Measurements from ENCODE around the gene ALK. TPM values are rescaled to one million over a fixed set of nuclear protein-coding genes. Genes with fewer than 3 reads are reported as not detected.
A peak's percentile ranks its signal among the peaks of the same experiment; 100 is the strongest.

The ALK gene
- total and polyA plus RNA-seq, 7 experiments from 2014 or later: 0.13 TPM; not detected in 6

DNA sequence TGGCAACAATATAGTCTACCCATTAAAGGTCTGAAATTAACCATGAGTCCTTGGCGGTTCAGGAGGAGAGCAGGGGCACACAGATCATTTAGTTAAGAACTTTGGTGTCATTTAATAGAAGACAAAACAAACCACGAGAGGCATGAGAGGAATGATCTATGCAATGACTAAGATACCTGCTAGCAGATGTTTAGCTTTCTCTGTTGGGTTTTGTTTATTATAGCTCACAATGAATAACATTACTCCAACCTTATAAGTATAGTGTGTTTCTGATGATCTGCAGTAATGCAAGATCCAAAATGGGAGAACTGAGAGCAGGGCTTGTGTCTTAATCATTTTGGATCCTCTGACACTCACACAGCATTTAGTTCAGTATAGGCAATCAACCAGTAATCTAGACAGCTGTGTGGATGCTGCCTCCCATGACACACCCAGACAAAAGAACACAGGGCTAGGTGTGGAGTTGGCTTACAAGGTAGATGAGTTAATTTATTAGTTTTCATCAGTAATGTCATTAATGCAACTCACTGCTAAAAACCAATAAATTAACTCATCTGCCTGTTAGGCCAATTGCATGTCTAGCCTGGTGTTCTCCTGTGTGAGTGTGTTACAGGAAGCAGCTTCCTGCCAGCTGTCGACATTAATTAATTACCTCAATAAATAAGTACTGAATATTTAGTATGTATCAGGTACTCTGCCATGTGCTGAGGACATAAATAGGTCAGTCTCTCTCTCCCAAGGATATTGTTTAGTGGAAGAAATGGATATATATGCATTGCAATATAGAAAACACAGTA lies 713.8 kb downstream of the ALK start:
- H3K27ac ChIP-seq (ENCODE audit: low read depth, low read length): no peak overlapping the region
- peaks cover 0 to 31% (median 7%) of the 10 kb centered on the region in 5 donors for H3K36me3 Mint-ChIP-seq
- H3K4me1 Mint-ChIP-seq: peaks cover 0 to 1% (median 0%) of the 10 kb centered on the region in 7 donors
- no peaks in the 10 kb centered on the region for H3K4me1 ChIP-seq (ENCODE audit: control insufficient read depth in 2 of 2, insufficient read depth in 2 of 2, low read length in 2 of 2)
- ATAC-seq (no peak), DNase-seq (no peak)
- peak overlapping the region in 1 of 9 donors; percentile 30 for H3K27ac Mint-ChIP-seq
- H3K9me3 Mint-ChIP-seq: no peaks in the 10 kb centered on the region
- H3K27me3 Mint-ChIP-seq: no peaks in the 10 kb centered on the region
- no peak overlapping the region for H3K4me3 ChIP-seq (ENCODE audit: low read length)
- intact Hi-C loops (cut with micrococcal nuclease): no loop called here
- H3K4me3 Mint-ChIP-seq: no peak overlapping the region
- no peaks in the 10 kb centered on the region for H3K36me3 ChIP-seq (ENCODE audit: control insufficient read depth in 2 of 3, insufficient read depth in 3 of 3, low read length in 3 of 3)
- H3K9me3 ChIP-seq (ENCODE audit: control insufficient read depth in 2 of 3, low read length in 3 of 3): no peaks in the 10 kb centered on the region
- no peaks in the 10 kb centered on the region for H3K27me3 ChIP-seq (ENCODE audit: control insufficient read depth in 2 of 2, insufficient read depth in 2 of 2, low read length in 2 of 2)
- ChIA-PET CTCF (no interaction called here), POLR2A (no interaction called here)

- CTCF ChIA-PET: no interaction called here
- H3K4me3 Mint-ChIP-seq: no peak overlapping the region
- no peak overlapping the region for H3K4me3 ChIP-seq (ENCODE audit: low read length)
- H3K27ac ChIP-seq (ENCODE audit: low read depth, low read length): no peak overlapping the region
- DNase-seq: no peak
- H3K27me3 ChIP-seq (ENCODE audit: control insufficient read depth in 2 of 2, insufficient read depth in 2 of 2, low read length in 2 of 2): no peaks in the 10 kb centered on the region
- ATAC-seq: no peak
- peak overlapping the region in 1 of 9 donors; percentile 30 for H3K27ac Mint-ChIP-seq
- no peaks in the 10 kb centered on the region for H3K36me3 ChIP-seq (ENCODE audit: control insufficient read depth in 2 of 3, insufficient read depth in 3 of 3, low read length in 3 of 3)
- POLR2A ChIA-PET: no interaction called here
- no peaks in the 10 kb centered on the region for H3K4me1 ChIP-seq (ENCODE audit: control insufficient read depth in 2 of 2, insufficient read depth in 2 of 2, low read length in 2 of 2)
- no peaks in the 10 kb centered on the region for H3K9me3 Mint-ChIP-seq
- peaks cover 0 to 37% (median 7%) of the 10 kb centered on the region in 5 donors for H3K36me3 Mint-ChIP-seq
- intact Hi-C loops (cut with micrococcal nuclease): no loop called here
- peaks cover 0 to 1% (median 0%) of the 10 kb centered on the region in 7 donors for H3K4me1 Mint-ChIP-seq
- no peaks in the 10 kb centered on the region for H3K27me3 Mint-ChIP-seq
- no peaks in the 10 kb centered on the region for H3K9me3 ChIP-seq (ENCODE audit: control insufficient read depth in 2 of 3, low read length in 3 of 3)
These were observed 714.4 kb downstream of the ALK start for GRCh38 chr2:29206941-29207340.

GRCh38 chr2:29202819-29203495 lies 718.4 kb downstream of the ALK start:
- Histone ChIP-seq H3K27me3 (ENCODE audit: control insufficient read depth in 2 of 2, insufficient read depth in 2 of 2, low read length in 2 of 2) (no peaks in the 10 kb centered on the region), H3K27ac (ENCODE audit: low read depth, low read length) (no peak overlapping the region)
- H3K9me3 Mint-ChIP-seq: no peaks in the 10 kb centered on the region

DNA sequence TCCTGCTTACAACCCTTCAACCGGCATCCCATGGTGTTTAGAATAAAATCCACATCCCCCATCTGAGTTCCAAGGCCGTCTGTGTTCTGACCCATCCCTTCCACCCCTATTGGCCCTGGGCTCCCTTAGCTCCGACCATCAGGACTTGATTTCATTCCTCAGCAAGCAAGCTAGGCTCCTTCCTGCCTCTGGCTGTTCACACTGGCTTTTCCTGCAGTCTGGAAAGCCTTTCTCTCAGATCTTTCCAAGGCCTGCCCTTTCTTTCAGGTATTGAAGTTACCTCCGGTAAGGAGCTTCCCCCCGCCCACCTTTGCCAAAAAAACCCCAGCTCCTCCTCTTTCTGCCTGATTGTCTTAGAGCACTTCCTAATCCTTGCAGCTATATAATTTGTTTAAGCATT lies 719.4 kb downstream of the ALK start:
- Histone ChIP-seq H3K27me3 (ENCODE audit: control insufficient read depth in 2 of 2, insufficient read depth in 2 of 2, low read length in 2 of 2) (no peaks in the 10 kb centered on the region), H3K27ac (ENCODE audit: low read depth, low read length) (no peak overlapping the region), H3K36me3 (ENCODE audit: control insufficient read depth in 2 of 3, insufficient read depth in 3 of 3, low read length in 3 of 3) (no peaks in the 10 kb centered on the region), H3K4me1 (ENCODE audit: control insufficient read depth in 2 of 2, insufficient read depth in 2 of 2, low read length in 2 of 2) (no peaks in the 10 kb centered on the region), H3K4me3 (ENCODE audit: low read length) (no peak overlapping the region), H3K9me3 (ENCODE audit: control insufficient read depth in 2 of 3, low read length in 3 of 3) (no peaks in the 10 kb centered on the region)
- ChIA-PET CTCF (no interaction called here), POLR2A (no interaction called here)
- H3K27me3 Mint-ChIP-seq: no peaks in the 10 kb centered on the region
- no peaks in the 10 kb centered on the region for H3K9me3 Mint-ChIP-seq
- H3K4me3 Mint-ChIP-seq: no peak overlapping the region
- H3K36me3 Mint-ChIP-seq: peaks cover 0 to 36% (median under 1%) of the 10 kb centered on the region in 5 donors
- peaks cover 0 to 4% (median 0%) of the 10 kb centered on the region in 7 donors for H3K4me1 Mint-ChIP-seq
- intact Hi-C loops (cut with micrococcal nuclease): no loop called here
- ATAC-seq (no peak), DNase-seq (no peak)
- peak overlapping the region in 1 of 9 donors; percentile 54 for H3K27ac Mint-ChIP-seq

More at GRCh38 chr2:29202819-29203495, 718.4 kb downstream of the ALK start:
- H3K9me3 ChIP-seq (ENCODE audit: control insufficient read depth in 2 of 3, low read length in 3 of 3): no peaks in the 10 kb centered on the region
- no peak for ATAC-seq
- H3K27me3 Mint-ChIP-seq: no peaks in the 10 kb centered on the region
- no peak overlapping the region for H3K4me3 Mint-ChIP-seq
- H3K36me3 ChIP-seq (ENCODE audit: control insufficient read depth in 2 of 3, insufficient read depth in 3 of 3, low read length in 3 of 3): no peaks in the 10 kb centered on the region
- intact Hi-C loops (cut with micrococcal nuclease): no loop called here
- H3K27ac Mint-ChIP-seq: no peak overlapping the region
- H3K4me1 Mint-ChIP-seq: peaks cover 0 to 4% (median 0%) of the 10 kb centered on the region in 7 donors
- DNase-seq: no peak
- H3K4me3 ChIP-seq (ENCODE audit: low read length): no peak overlapping the region
- peaks cover 0 to 42% (median 1%) of the 10 kb centered on the region in 5 donors for H3K36me3 Mint-ChIP-seq
- POLR2A ChIA-PET: no interaction called here
- no peaks in the 10 kb centered on the region for H3K4me1 ChIP-seq (ENCODE audit: control insufficient read depth in 2 of 2, insufficient read depth in 2 of 2, low read length in 2 of 2)
- CTCF ChIA-PET: no interaction called here

- Mint-ChIP-seq H3K27ac (peak overlapping the region in 1 of 9 donors; percentile 67), H3K27me3 (no peaks in the 10 kb centered on the region), H3K4me1 (peaks cover 0 to 9% (median 5%) of the 10 kb centered on the region in 7 donors), H3K36me3 (peaks cover 0 to 22% (median 1%) of the 10 kb centered on the region in 5 donors), H3K4me3 (no peak overlapping the region), H3K9me3 (no peaks in the 10 kb centered on the region)
- H3K4me3 ChIP-seq (ENCODE audit: low read length): no peak overlapping the region
- no peaks in the 10 kb centered on the region for H3K27me3 ChIP-seq (ENCODE audit: control insufficient read depth in 2 of 2, insufficient read depth in 2 of 2, low read length in 2 of 2)
- H3K27ac ChIP-seq (ENCODE audit: low read depth, low read length): no peak overlapping the region
- DNase-seq (peak; percentile 46 to 86 (median 73)), ATAC-seq (peak; percentile 96)
- no peaks in the 10 kb centered on the region for H3K9me3 ChIP-seq (ENCODE audit: control insufficient read depth in 2 of 3, low read length in 3 of 3)
- CTCF ChIA-PET: interaction anchor here (0.6 to 1.5 kb wide), 4 partner anchors 236 to 378 kb away, joined by 3 to 5 read pairs (median 3); no protein-coding TSS in a partner anchor
- no peaks in the 10 kb centered on the region for H3K4me1 ChIP-seq (ENCODE audit: control insufficient read depth in 2 of 2, insufficient read depth in 2 of 2, low read length in 2 of 2)
- H3K36me3 ChIP-seq (ENCODE audit: control insufficient read depth in 2 of 3, insufficient read depth in 3 of 3, low read length in 3 of 3): peaks cover 0 to 1% (median 0%) of the 10 kb centered on the region in 3 experiments
- POLR2A ChIA-PET: no interaction called here
- intact Hi-C loops (cut with micrococcal nuclease): loop anchor here (1.0 to 5.0 kb wide), 5 partner anchors 182 to 630 kb away; no protein-coding TSS in a partner anchor
These were observed 724.3 kb downstream of the ALK start for GRCh38 chr2:29196792-29197788.

DNA sequence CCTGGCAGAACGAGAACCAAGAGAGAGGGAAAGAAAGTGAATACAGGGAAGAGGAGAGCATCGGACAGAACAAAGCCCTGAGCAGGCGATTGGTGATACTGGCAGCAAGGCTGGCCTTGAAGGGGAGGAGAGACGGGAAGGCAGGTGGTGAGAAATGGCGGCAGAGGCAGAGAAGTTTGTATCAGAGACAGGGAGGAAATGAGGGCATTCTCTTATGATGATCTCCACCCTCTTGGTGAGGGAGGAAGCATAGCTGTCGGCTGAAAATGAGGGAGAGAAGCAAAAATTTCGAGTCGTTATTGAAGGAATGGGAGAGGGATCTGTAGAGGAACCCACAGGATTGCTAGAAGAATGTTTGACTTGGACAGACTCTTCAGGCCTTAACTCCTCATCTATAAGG lies 725.6 kb downstream of the ALK start:
- Mint-ChIP-seq H3K27me3 (no peaks in the 10 kb centered on the region), H3K36me3 (peaks cover 0 to 13% (median 0%) of the 10 kb centered on the region in 5 donors), H3K4me1 (peaks cover 0 to 9% (median 5%) of the 10 kb centered on the region in 7 donors), H3K4me3 (peak overlapping the region in 1 of 10 donors; percentile 27), H3K27ac (peak overlapping the region in 2 of 9 donors; percentile 33 to 35), H3K9me3 (no peaks in the 10 kb centered on the region)
- Histone ChIP-seq H3K27me3 (ENCODE audit: control insufficient read depth in 2 of 2, insufficient read depth in 2 of 2, low read length in 2 of 2) (no peaks in the 10 kb centered on the region), H3K4me1 (ENCODE audit: control insufficient read depth in 2 of 2, insufficient read depth in 2 of 2, low read length in 2 of 2) (no peaks in the 10 kb centered on the region), H3K9me3 (ENCODE audit: control insufficient read depth in 2 of 3, low read length in 3 of 3) (no peaks in the 10 kb centered on the region), H3K36me3 (ENCODE audit: control insufficient read depth in 2 of 3, insufficient read depth in 3 of 3, low read length in 3 of 3) (peaks cover 0 to 5% (median 0%) of the 10 kb centered on the region in 3 experiments), H3K4me3 (ENCODE audit: low read length) (no peak overlapping the region), H3K27ac (ENCODE audit: low read depth, low read length) (no peak overlapping the region)
- no peak for ATAC-seq
- intact Hi-C loops (cut with micrococcal nuclease): loop anchor here (1.0 to 5.0 kb wide), 4 partner anchors 181 to 628 kb away; no protein-coding TSS in a partner anchor
- CTCF ChIA-PET: interaction anchor here (1.0 to 1.4 kb wide), 2 partner anchors 183 to 375 kb away, joined by 3 read pairs; no protein-coding TSS in a partner anchor
- POLR2A ChIA-PET: no interaction called here
- no peak for DNase-seq

Measured in naive thymus-derived CD4-positive, alpha-beta T cell (primary cell).